ENCODE measurements around the gene MNAT1. TPM values are rescaled to one million over a fixed set of nuclear protein-coding genes. Genes with fewer than 3 reads are reported as not detected.
"Not testable (repeated sequence)": the region's sequence is repeated elsewhere in the genome, so short reads cannot be mapped to it uniquely, and the experiment has no call there.

MNAT1 gene
- polyA plus RNA-seq, 1 donor, result 30.7 TPM

- H3K4me3 ChIP-seq (ENCODE audit: low read length), result no peak overlapping the region
- no peak for DNase-seq
- H3K27me3 ChIP-seq (ENCODE audit: control insufficient read depth, insufficient read depth, low read length), result no peaks in the 10 kb centered on the region
- H3K4me1 ChIP-seq (ENCODE audit: control insufficient read depth, insufficient read depth, low read length), result no peaks in the 10 kb centered on the region
- H3K27ac ChIP-seq (ENCODE audit: low read length), result no peak overlapping the region
- no CpG with 5 or more reads among the region's 2 CpGs for WGBS (ENCODE audit: insufficient coverage, low lambda C conversion rate)
- H3K9me3 ChIP-seq (ENCODE audit: control insufficient read depth, low read depth, low read length), result no peaks in the 10 kb centered on the region
- no peaks in the 10 kb centered on the region for H3K36me3 ChIP-seq (ENCODE audit: control insufficient read depth, insufficient read depth, low read length)
Measured at GRCh38 chr14:60768602-60769001, 34.0 kb downstream of the MNAT1 start.

DNA sequence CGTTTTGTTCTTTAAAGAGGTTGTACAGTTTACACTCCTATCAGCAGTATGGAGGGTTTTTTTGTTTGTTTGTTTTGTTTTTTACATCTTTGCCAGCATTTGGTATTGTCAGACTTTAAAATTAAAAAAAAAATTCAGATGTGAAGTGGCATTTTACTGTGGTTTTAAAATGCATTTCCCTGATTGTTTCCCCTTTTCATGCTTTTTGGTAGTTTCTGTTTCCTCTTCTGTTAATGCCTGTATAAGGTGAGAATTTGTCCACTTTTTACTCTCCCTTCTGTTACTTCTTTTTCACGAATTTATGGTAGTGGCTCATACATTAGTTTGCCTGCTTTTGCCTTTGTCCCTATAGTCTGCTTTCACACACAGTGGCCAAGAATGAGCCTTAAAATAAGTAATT, 36.6 kb downstream of the MNAT1 start:
- Histone ChIP-seq H3K27me3 (ENCODE audit: control insufficient read depth, insufficient read depth, low read length) (no peaks in the 10 kb centered on the region), H3K27ac (ENCODE audit: low read length) (no peak overlapping the region), H3K4me3 (ENCODE audit: low read length) (no peak overlapping the region), H3K4me1 (ENCODE audit: control insufficient read depth, insufficient read depth, low read length) (no peaks in the 10 kb centered on the region), H3K36me3 (ENCODE audit: control insufficient read depth, insufficient read depth, low read length) (no peaks in the 10 kb centered on the region), H3K9me3 (ENCODE audit: control insufficient read depth, low read depth, low read length) (no peaks in the 10 kb centered on the region)
- DNase-seq, result no peak
- WGBS (ENCODE audit: insufficient coverage, low lambda C conversion rate), result 42% methylated on average over 2 of the region's 2 CpGs

DNA sequence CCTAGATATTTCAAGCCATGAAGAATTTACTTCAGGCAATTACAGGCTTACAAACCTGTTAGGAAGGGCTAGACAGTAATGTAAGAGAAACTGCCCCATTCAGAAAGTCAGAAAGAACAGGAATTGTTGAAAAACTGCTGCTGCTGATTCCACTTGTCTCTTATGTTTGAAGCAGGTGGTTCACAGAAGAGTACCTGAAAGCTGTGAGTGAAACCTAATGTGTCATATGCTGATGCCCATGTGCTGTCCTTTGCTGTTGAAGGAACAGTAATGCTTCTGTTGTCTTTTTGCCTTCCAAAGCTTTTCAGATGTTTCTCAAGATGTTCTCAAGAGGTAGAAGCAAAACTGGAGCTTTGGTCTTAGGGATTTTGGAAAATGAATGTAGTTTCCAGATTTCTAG, 39.0 kb downstream of the MNAT1 start:
- DNase-seq, result no peak
- Histone ChIP-seq H3K27me3 (ENCODE audit: control insufficient read depth, insufficient read depth, low read length) (no peaks in the 10 kb centered on the region), H3K36me3 (ENCODE audit: control insufficient read depth, insufficient read depth, low read length) (no peaks in the 10 kb centered on the region), H3K27ac (ENCODE audit: low read length) (no peak overlapping the region), H3K9me3 (ENCODE audit: control insufficient read depth, low read depth, low read length) (no peaks in the 10 kb centered on the region), H3K4me1 (ENCODE audit: control insufficient read depth, insufficient read depth, low read length) (no peaks in the 10 kb centered on the region), H3K4me3 (ENCODE audit: low read length) (no peak overlapping the region)

GRCh38 chr14:60775296-60775695, 40.7 kb downstream of the MNAT1 start:
- H3K4me1 ChIP-seq (ENCODE audit: control insufficient read depth, insufficient read depth, low read length), result no peaks in the 10 kb centered on the region
- no peak for DNase-seq
- H3K4me3 ChIP-seq (ENCODE audit: low read length), result no peak overlapping the region
- no peaks in the 10 kb centered on the region for H3K36me3 ChIP-seq (ENCODE audit: control insufficient read depth, insufficient read depth, low read length)
- H3K27ac ChIP-seq (ENCODE audit: low read length), result no peak overlapping the region
- no peaks in the 10 kb centered on the region for H3K27me3 ChIP-seq (ENCODE audit: control insufficient read depth, insufficient read depth, low read length)
- H3K9me3 ChIP-seq (ENCODE audit: control insufficient read depth, low read depth, low read length), result no peaks in the 10 kb centered on the region

- H3K27ac ChIP-seq (ENCODE audit: low read length), result no peak overlapping the region
- no peaks in the 10 kb centered on the region for H3K4me1 ChIP-seq (ENCODE audit: control insufficient read depth, insufficient read depth, low read length)
- H3K27me3 ChIP-seq (ENCODE audit: control insufficient read depth, insufficient read depth, low read length), result no peaks in the 10 kb centered on the region
- no peak overlapping the region for H3K4me3 ChIP-seq (ENCODE audit: low read length)
- DNase-seq, result no peak
- no peaks in the 10 kb centered on the region for H3K36me3 ChIP-seq (ENCODE audit: control insufficient read depth, insufficient read depth, low read length)
- H3K9me3 ChIP-seq (ENCODE audit: control insufficient read depth, low read depth, low read length), result no peaks in the 10 kb centered on the region
Measured at GRCh38 chr14:60777856-60778578, 43.5 kb downstream of the MNAT1 start.

DNA sequence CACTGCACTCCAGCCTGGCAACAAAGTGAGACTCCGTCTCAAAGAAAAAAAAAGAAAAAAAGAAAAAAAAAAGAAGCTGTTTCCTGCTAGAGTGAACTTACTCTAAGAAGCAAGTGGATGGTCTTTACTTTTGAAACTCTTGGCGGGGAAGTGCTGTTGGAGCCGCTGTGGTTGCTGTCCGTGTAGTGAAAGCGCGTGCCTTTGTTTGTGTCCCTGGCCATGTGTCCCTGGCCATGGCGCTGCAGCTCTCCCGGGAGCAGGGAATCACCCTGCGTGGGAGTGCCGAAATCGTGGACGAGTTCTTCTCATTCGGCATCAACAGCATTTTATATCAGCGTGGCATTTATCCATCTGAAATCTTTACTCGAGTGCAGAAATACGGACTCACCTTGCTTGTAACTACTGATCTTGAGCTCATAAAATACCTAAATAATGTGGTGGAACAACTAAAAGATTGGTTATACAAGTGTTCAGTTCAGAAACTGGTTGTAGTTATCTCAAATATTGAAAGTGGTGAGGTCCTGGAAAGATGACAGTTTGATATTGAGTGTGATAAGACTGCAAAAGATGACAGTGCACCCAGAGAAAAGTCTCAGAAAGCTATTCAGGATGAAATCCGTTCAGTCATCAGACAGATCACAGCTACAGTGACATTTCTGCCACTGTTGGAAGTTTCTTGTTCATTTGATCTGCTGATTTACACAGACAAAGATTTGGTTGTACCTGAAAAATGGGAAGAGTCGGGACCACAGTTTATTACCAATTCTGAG, 45.4 kb downstream of the MNAT1 start:
- H3K36me3 ChIP-seq (ENCODE audit: control insufficient read depth, insufficient read depth, low read length), result not testable (repeated sequence)

GRCh38 chr14:60780558-60780957, 46.0 kb downstream of the MNAT1 start:
- H3K4me1 ChIP-seq (ENCODE audit: control insufficient read depth, insufficient read depth, low read length); H3K27me3 ChIP-seq (ENCODE audit: control insufficient read depth, insufficient read depth, low read length); H3K27ac ChIP-seq (ENCODE audit: low read length); H3K9me3 ChIP-seq (ENCODE audit: control insufficient read depth, low read depth, low read length); DNase-seq; H3K4me3 ChIP-seq (ENCODE audit: low read length); H3K36me3 ChIP-seq (ENCODE audit: control insufficient read depth, insufficient read depth, low read length): not testable (repeated sequence)

More for the DNA sequence above, 45.4 kb downstream of the MNAT1 start:
- H3K9me3 ChIP-seq (ENCODE audit: control insufficient read depth, low read depth, low read length); H3K4me3 ChIP-seq (ENCODE audit: low read length); H3K27me3 ChIP-seq (ENCODE audit: control insufficient read depth, insufficient read depth, low read length); DNase-seq; H3K27ac ChIP-seq (ENCODE audit: low read length); H3K4me1 ChIP-seq (ENCODE audit: control insufficient read depth, insufficient read depth, low read length): not testable (repeated sequence)
- WGBS (ENCODE audit: insufficient coverage, low lambda C conversion rate), result 97% methylated on average over 4 of the region's 18 CpGs

- Histone ChIP-seq H3K4me1 (ENCODE audit: control insufficient read depth, insufficient read depth, low read length) (no peaks in the 10 kb centered on the region), H3K27me3 (ENCODE audit: control insufficient read depth, insufficient read depth, low read length) (no peaks in the 10 kb centered on the region), H3K27ac (ENCODE audit: low read length) (no peak overlapping the region), H3K36me3 (ENCODE audit: control insufficient read depth, insufficient read depth, low read length) (peaks cover 2% of the 10 kb centered on the region), H3K9me3 (ENCODE audit: control insufficient read depth, low read depth, low read length) (no peaks in the 10 kb centered on the region), H3K4me3 (ENCODE audit: low read length) (no peak overlapping the region)
- no CpG with 5 or more reads among the region's 3 CpGs for WGBS (ENCODE audit: insufficient coverage, low lambda C conversion rate)
- DNase-seq, result no peak
Measured at GRCh38 chr14:60786905-60787304, 52.3 kb downstream of the MNAT1 start.

GRCh38 chr14:60789656-60790055, 55.1 kb downstream of the MNAT1 start:
- H3K27ac ChIP-seq (ENCODE audit: low read length), result no peak overlapping the region
- peaks cover 4% of the 10 kb centered on the region for H3K36me3 ChIP-seq (ENCODE audit: control insufficient read depth, insufficient read depth, low read length)
- no peak for DNase-seq
- no peak overlapping the region for H3K4me3 ChIP-seq (ENCODE audit: low read length)
- H3K4me1 ChIP-seq (ENCODE audit: control insufficient read depth, insufficient read depth, low read length), result no peaks in the 10 kb centered on the region
- H3K27me3 ChIP-seq (ENCODE audit: control insufficient read depth, insufficient read depth, low read length), result no peaks in the 10 kb centered on the region
- H3K9me3 ChIP-seq (ENCODE audit: control insufficient read depth, low read depth, low read length), result peaks cover 3% of the 10 kb centered on the region
- WGBS (ENCODE audit: insufficient coverage, low lambda C conversion rate), result no CpG with 5 or more reads among the region's 1 CpG

- no peak overlapping the region for H3K27ac ChIP-seq (ENCODE audit: low read length)
- H3K36me3 ChIP-seq (ENCODE audit: control insufficient read depth, insufficient read depth, low read length), result peaks cover 4% of the 10 kb centered on the region
- H3K4me1 ChIP-seq (ENCODE audit: control insufficient read depth, insufficient read depth, low read length), result no peaks in the 10 kb centered on the region
- WGBS (ENCODE audit: insufficient coverage, low lambda C conversion rate), result 89% methylated on average over 1 of the region's 1 CpG
- no peaks in the 10 kb centered on the region for H3K27me3 ChIP-seq (ENCODE audit: control insufficient read depth, insufficient read depth, low read length)
- no peak overlapping the region for H3K4me3 ChIP-seq (ENCODE audit: low read length)
- H3K9me3 ChIP-seq (ENCODE audit: control insufficient read depth, low read depth, low read length), result peaks cover 3% of the 10 kb centered on the region
- no peak for DNase-seq
Measured at GRCh38 chr14:60790850-60791249, 56.3 kb downstream of the MNAT1 start.

DNA sequence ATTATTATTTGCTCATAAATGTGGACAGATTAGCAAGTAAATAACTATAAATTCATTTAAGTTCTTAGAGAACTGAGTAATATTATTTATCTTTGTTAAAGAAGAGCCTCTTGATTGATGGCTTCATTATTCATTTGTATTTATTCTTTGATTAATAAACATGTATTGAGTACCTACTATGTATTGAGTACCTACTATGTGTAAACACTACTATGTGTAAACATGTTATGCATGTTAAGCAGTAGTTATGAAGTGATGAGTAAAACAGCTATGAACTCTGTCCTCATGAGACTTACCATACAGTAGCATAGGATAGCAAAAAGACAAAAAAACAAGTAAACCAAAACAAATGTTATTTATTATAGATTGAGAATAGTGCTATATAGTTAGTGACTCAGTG, 61.9 kb downstream of the MNAT1 start:
- DNase-seq, result no peak
- H3K4me1 ChIP-seq (ENCODE audit: control insufficient read depth, insufficient read depth, low read length), result no peaks in the 10 kb centered on the region
- H3K27ac ChIP-seq (ENCODE audit: low read length), result no peak overlapping the region
- H3K27me3 ChIP-seq (ENCODE audit: control insufficient read depth, insufficient read depth, low read length), result no peaks in the 10 kb centered on the region
- peaks cover 8% of the 10 kb centered on the region for H3K36me3 ChIP-seq (ENCODE audit: control insufficient read depth, insufficient read depth, low read length)
- no peak overlapping the region for H3K4me3 ChIP-seq (ENCODE audit: low read length)
- H3K9me3 ChIP-seq (ENCODE audit: control insufficient read depth, low read depth, low read length), result peaks cover 3% of the 10 kb centered on the region
